ENCODE measurements around the gene ABLIM3. TPM values are rescaled to one million over a fixed set of nuclear protein-coding genes. Genes with fewer than 3 reads are reported as not detected.
A peak's percentile ranks its signal among the peaks of the same experiment; 100 is the strongest.

ABLIM3 gene
- total RNA-seq, 1 donor from 2014 or later = 3.9 TPM

DNA sequence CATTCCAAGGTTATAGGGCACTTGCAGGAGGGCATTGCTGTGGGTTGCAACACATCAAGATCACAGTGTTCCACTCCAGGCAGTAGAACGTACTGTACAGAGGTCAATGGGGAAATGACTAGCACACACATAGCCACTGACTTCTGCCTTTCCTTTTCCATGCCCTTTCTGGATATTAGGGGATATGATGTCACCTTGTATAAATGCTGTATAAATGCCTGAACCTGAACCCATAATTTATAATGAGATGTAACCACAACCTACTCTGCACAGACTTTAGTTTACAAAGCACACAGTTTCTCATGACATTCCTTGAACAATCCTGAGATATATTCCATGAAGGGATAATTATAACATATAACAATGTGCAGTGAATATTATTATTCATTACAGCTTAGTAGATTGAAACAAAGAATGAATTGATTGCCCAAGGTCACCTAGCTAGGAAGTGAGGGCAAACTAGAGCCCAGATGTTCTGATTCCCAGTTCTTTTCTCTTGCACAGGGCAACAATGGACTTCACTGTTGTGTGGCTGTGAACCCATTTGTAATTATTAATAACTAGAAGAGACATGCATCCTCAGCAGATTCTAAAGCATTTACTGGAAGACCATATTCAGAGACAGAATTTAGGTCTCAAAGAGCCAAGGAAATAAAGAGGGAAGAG, 5.6 kb upstream of the ABLIM3 start:
- Histone ChIP-seq H3K27ac (ENCODE audit: low read depth, low read length) (peak overlapping the region; percentile 82), H3K27me3 (ENCODE audit: insufficient read depth, low read length) (no peaks in the 10 kb centered on the region), H3K9ac (ENCODE audit: low read length) (peak overlapping the region; percentile 34), H3K36me3 (ENCODE audit: insufficient read depth, low read length) (no peaks in the 10 kb centered on the region), H2AFZ (ENCODE audit: low read depth, low read length) (no peak overlapping the region), H3K9me3 (ENCODE audit: insufficient read depth, low read depth, low read length) (no peaks in the 10 kb centered on the region), H3K4me2 (ENCODE audit: low read length) (peak overlapping the region; percentile 38), H4K20me1 (ENCODE audit: insufficient read depth, low read length) (no peaks in the 10 kb centered on the region), H3K4me3 (ENCODE audit: insufficient read depth, low read depth, low read length) (no peak overlapping the region), H3K79me2 (ENCODE audit: insufficient read depth, low read length) (no peaks in the 10 kb centered on the region), H3K4me1 (ENCODE audit: insufficient read depth, low read length) (peaks cover 33% of the 10 kb centered on the region)
- peak overlapping the region; percentile 86 for H3K27ac Mint-ChIP-seq (ENCODE audit: unreplicated experiment)
- FAIRE-seq = peak; percentile 78
- H3K36me3 Mint-ChIP-seq (ENCODE audit: low read depth, unreplicated experiment) = no peaks in the 10 kb centered on the region
- peaks cover 3% of the 10 kb centered on the region for H3K9me3 Mint-ChIP-seq (ENCODE audit: unreplicated experiment)
- no peaks in the 10 kb centered on the region for H3K27me3 Mint-ChIP-seq (ENCODE audit: low read depth, unreplicated experiment)
- peaks cover 33% of the 10 kb centered on the region for H3K4me1 Mint-ChIP-seq (ENCODE audit: low read depth, unreplicated experiment)
- TF ChIP-seq, protein P1, sequence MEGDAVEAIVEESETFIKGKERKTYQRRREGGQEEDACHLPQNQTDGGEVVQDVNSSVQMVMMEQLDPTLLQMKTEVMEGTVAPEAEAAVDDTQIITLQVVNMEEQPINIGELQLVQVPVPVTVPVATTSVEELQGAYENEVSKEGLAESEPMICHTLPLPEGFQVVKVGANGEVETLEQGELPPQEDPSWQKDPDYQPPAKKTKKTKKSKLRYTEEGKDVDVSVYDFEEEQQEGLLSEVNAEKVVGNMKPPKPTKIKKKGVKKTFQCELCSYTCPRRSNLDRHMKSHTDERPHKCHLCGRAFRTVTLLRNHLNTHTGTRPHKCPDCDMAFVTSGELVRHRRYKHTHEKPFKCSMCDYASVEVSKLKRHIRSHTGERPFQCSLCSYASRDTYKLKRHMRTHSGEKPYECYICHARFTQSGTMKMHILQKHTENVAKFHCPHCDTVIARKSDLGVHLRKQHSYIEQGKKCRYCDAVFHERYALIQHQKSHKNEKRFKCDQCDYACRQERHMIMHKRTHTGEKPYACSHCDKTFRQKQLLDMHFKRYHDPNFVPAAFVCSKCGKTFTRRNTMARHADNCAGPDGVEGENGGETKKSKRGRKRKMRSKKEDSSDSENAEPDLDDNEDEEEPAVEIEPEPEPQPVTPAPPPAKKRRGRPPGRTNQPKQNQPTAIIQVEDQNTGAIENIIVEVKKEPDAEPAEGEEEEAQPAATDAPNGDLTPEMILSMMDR (IDR thresholded peaks at IDR 0.05; ENCODE audit: insufficient read depth, low read depth, low read length) = no peak
- TF ChIP-seq EZH2 (IDR thresholded peaks at IDR 0.05; ENCODE audit: insufficient read depth, low read length) = no peak
- H3K4me3 Mint-ChIP-seq (ENCODE audit: unreplicated experiment) = peak overlapping the region; percentile 29
- DNase-seq (ENCODE audit: low read depth) = peak; percentile 83

DNA sequence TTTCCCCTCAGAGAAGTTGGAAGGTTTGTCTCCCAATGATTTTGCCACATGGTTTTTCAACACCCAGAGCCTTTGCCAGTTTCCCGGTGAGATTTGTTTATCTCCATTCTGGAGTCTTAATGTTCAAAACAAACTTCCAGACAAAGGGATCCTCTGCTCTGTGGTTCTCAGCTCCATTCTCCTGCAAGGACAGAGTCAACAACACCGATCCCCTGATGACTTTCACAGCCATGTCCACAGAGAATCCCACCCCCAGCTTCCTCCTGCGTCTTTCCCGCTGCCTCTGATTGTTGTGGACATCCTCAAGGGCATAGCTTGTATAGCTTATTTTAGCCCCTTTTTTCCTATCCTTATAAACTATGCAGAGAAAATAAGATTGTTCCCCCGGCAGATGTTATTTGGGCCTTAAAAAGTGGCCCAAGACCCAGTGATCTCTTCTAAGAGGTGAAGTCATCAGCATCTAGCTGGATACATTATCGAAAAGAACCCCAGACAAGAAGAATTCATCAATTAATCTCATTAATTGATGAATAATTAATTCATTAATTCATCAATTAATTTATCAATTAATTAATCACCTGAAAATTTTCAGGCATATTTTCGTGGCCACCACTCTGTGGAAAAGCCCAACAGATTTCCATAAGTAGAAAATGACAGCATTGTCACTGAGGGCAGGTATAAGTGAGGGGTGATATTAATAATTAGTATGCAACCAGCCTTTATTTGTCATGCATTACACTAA, 2.9 kb upstream of the ABLIM3 start:
- H3K9me3 Mint-ChIP-seq (ENCODE audit: unreplicated experiment) = peaks cover 3% of the 10 kb centered on the region
- H3K36me3 Mint-ChIP-seq (ENCODE audit: low read depth, unreplicated experiment) = no peaks in the 10 kb centered on the region
- H3K4me1 Mint-ChIP-seq (ENCODE audit: low read depth, unreplicated experiment) = peaks cover 29% of the 10 kb centered on the region

More for the DNA sequence above, 2.9 kb upstream of the ABLIM3 start:
- Histone ChIP-seq H3K4me1 (ENCODE audit: insufficient read depth, low read length) (peaks cover 40% of the 10 kb centered on the region), H3K4me3 (ENCODE audit: insufficient read depth, low read depth, low read length) (no peak overlapping the region), H3K79me2 (ENCODE audit: insufficient read depth, low read length) (peaks cover 7% of the 10 kb centered on the region), H3K27ac (ENCODE audit: low read depth, low read length) (no peak overlapping the region), H2AFZ (ENCODE audit: low read depth, low read length) (no peak overlapping the region), H3K27me3 (ENCODE audit: insufficient read depth, low read length) (no peaks in the 10 kb centered on the region), H3K9me3 (ENCODE audit: insufficient read depth, low read depth, low read length) (no peaks in the 10 kb centered on the region), H4K20me1 (ENCODE audit: insufficient read depth, low read length) (no peaks in the 10 kb centered on the region), H3K9ac (ENCODE audit: low read length) (no peak overlapping the region), H3K4me2 (ENCODE audit: low read length) (no peak overlapping the region), H3K36me3 (ENCODE audit: insufficient read depth, low read length) (no peaks in the 10 kb centered on the region)
- FAIRE-seq (no peak), DNase-seq (ENCODE audit: low read depth) (no peak)
- Mint-ChIP-seq H3K4me3 (ENCODE audit: unreplicated experiment) (no peak overlapping the region), H3K27ac (ENCODE audit: unreplicated experiment) (no peak overlapping the region), H3K27me3 (ENCODE audit: low read depth, unreplicated experiment) (no peaks in the 10 kb centered on the region)
- TF ChIP-seq, protein P1 (IDR thresholded peaks at IDR 0.05; ENCODE audit: insufficient read depth, low read depth, low read length) = no peak
- no peak for TF ChIP-seq EZH2 (IDR thresholded peaks at IDR 0.05; ENCODE audit: insufficient read depth, low read length)
